ENCODE data around the gene NMRK1. TPM values are rescaled to one million over a fixed set of nuclear protein-coding genes. Genes with fewer than 3 reads are reported as not detected.

Gene NMRK1
- total and polyA plus RNA-seq, 8 donors, result 1.2 to 73.3 (median 19.3) TPM

DNA sequence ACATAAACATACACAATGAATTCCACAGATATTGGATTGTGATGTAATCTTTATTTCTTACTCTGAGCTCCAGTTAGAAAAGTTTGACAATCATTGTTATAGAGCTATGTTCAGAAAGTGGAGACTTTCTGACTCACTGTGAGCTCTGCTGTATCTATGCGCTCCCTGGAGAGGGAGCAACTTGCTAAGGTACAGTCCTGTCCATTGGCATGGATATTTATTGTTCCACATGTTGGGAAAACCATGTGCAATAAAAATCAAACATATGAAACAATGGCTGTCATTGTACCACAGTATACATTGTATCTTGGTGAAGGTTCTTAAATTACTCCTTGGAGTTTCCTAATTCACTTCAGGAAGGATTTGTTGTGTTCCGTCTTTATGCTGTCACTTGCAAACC lies 26.8 kb downstream of the NMRK1 start:
- 92 to 95% (median 93%) methylated on average over 2 of the region's 2 CpGs for WGBS, 5 donors
- peaks cover 0 to 1% (median 0%) of the 10 kb centered on the region in 4 donors for H3K9me3 ChIP-seq
- intact Hi-C loops (cut with DNase I; ENCODE audit: low total_unique reads), result no loop called here
- peaks cover 0 to 9% (median 3%) of the 10 kb centered on the region in 4 donors for H3K4me1 ChIP-seq
- H3K27ac ChIP-seq, result no peak overlapping the region
- no peak overlapping the region for H3K4me3 ChIP-seq
- TF ChIP-seq, protein P1, sequence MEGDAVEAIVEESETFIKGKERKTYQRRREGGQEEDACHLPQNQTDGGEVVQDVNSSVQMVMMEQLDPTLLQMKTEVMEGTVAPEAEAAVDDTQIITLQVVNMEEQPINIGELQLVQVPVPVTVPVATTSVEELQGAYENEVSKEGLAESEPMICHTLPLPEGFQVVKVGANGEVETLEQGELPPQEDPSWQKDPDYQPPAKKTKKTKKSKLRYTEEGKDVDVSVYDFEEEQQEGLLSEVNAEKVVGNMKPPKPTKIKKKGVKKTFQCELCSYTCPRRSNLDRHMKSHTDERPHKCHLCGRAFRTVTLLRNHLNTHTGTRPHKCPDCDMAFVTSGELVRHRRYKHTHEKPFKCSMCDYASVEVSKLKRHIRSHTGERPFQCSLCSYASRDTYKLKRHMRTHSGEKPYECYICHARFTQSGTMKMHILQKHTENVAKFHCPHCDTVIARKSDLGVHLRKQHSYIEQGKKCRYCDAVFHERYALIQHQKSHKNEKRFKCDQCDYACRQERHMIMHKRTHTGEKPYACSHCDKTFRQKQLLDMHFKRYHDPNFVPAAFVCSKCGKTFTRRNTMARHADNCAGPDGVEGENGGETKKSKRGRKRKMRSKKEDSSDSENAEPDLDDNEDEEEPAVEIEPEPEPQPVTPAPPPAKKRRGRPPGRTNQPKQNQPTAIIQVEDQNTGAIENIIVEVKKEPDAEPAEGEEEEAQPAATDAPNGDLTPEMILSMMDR (IDR thresholded peaks at IDR 0.05), result no peak
- no peak for TF ChIP-seq POLR2AphosphoS5 (IDR thresholded peaks at IDR 0.05)
- TF ChIP-seq POLR2A (IDR thresholded peaks at IDR 0.05), result no peak
- TF ChIP-seq EP300 (IDR thresholded peaks at IDR 0.05), result no peak
- no peaks in the 10 kb centered on the region for H3K27me3 ChIP-seq
- H3K36me3 ChIP-seq, result peaks cover 5 to 43% (median 34%) of the 10 kb centered on the region in 4 donors
- DNase-seq, result no peak

DNA sequence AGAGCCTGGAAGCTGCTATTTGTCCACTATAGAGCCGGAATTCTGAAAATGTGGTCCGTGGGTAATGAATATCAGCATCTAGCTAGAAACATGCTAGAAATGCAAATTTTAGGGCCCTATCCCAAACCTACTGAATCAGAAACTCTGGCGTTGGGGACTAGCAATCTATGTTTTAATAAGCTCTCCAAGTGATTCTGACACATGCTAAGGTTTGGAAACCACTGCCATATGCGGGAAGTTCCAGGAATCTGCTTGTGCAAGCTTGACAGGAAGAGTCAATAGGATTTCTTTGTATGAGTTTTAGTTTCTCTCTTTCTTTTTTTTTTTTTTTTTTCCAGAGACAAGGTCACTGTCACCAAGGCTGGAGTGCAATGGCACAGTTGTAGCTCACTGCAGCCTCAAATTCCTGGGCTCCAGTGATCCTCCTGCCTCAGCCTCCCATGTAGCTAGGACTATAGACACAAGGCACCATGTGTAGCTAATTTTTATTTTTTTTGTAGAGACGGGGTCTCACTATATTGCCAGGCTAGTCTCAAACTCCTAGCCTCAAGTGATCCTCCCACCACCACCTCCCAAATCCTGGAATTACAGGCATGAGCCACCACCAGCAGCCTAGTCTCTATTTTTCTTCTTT lies 33.5 kb downstream of the NMRK1 start:
- intact Hi-C loops (cut with DNase I; ENCODE audit: low total_unique reads), result no loop called here
- DNase-seq, result no peak
- H3K9me3 ChIP-seq, result peaks cover 0 to 6% (median 0%) of the 10 kb centered on the region in 4 donors
- H3K27me3 ChIP-seq, result no peaks in the 10 kb centered on the region
- 84 to 88% (median 87%) methylated on average over 5 of the region's 5 CpGs for WGBS, 5 donors
- no peaks in the 10 kb centered on the region for H3K36me3 ChIP-seq
- H3K4me3 ChIP-seq, result no peak overlapping the region
- no peak overlapping the region for H3K27ac ChIP-seq
- TF ChIP-seq POLR2AphosphoS5 (IDR thresholded peaks at IDR 0.05), result no peak
- TF ChIP-seq EP300 (IDR thresholded peaks at IDR 0.05), result no peak
- TF ChIP-seq, protein P1 (IDR thresholded peaks at IDR 0.05), result no peak
- TF ChIP-seq POLR2A (IDR thresholded peaks at IDR 0.05), result no peak
- H3K4me1 ChIP-seq, result no peaks in the 10 kb centered on the region

DNA sequence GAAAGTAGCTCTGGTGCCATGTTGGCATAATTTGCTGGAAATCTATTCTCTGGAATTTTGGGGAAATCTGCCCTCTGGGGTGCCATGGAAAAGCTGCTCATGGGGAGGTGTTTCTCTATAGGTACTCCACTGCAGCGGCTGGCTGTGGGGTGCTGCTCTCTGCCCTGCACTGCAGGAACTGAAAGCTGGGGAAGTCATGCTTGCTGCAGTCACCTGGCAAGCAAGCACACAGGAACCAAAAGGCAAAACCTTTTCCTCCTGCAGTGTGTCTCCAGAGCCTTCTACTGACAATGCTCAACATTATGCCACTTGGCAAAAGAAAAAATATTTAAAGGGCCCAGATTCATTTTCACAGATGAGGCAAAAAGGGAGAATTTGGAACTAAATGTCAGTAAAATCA lies 34.1 kb downstream of the NMRK1 start:
- Histone ChIP-seq H3K4me1 (no peaks in the 10 kb centered on the region), H3K27me3 (no peaks in the 10 kb centered on the region), H3K27ac (no peak overlapping the region), H3K4me3 (no peak overlapping the region), H3K36me3 (no peaks in the 10 kb centered on the region), H3K9me3 (peaks cover 0 to 6% (median 0%) of the 10 kb centered on the region in 4 donors)
- no peak for DNase-seq
- WGBS, 5 donors, result 77 to 96% (median 81%) methylated on average over 1 of the region's 1 CpG
- TF ChIP-seq POLR2AphosphoS5 (IDR thresholded peaks at IDR 0.05) (no peak), POLR2A (IDR thresholded peaks at IDR 0.05) (no peak)
- intact Hi-C loops (cut with DNase I; ENCODE audit: low total_unique reads), result no loop called here

DNA sequence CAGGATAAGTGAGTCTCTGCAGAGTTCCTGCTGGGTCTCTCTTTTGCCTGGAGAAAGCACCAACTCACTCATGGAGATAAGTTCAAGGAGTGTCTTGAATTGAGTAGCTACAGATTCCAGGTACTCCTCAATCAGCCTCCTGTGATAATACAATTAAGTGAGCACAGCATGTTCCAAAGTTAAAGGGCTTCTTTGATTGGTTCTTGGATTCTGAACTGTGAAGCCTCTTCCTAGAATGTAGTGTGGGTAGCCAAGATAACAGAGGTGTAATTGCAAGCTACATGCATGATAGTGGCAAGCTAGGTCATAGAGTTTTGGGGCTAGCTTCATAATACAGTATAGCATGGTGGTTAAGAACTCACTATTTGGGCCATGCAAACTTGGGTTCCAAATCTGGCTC lies 36.7 kb downstream of the NMRK1 start:
- no peak for DNase-seq
- intact Hi-C loops (cut with DNase I; ENCODE audit: low total_unique reads), result no loop called here
- TF ChIP-seq, protein P1 (IDR thresholded peaks at IDR 0.05), result no peak
- TF ChIP-seq EP300 (IDR thresholded peaks at IDR 0.05) (no peak), POLR2A (IDR thresholded peaks at IDR 0.05) (no peak), POLR2AphosphoS5 (IDR thresholded peaks at IDR 0.05) (no peak)
- Histone ChIP-seq H3K27me3 (no peaks in the 10 kb centered on the region), H3K36me3 (no peaks in the 10 kb centered on the region), H3K4me3 (no peak overlapping the region), H3K4me1 (no peaks in the 10 kb centered on the region), H3K9me3 (peaks cover 0 to 6% (median 0%) of the 10 kb centered on the region in 4 donors), H3K27ac (no peak overlapping the region)

DNA sequence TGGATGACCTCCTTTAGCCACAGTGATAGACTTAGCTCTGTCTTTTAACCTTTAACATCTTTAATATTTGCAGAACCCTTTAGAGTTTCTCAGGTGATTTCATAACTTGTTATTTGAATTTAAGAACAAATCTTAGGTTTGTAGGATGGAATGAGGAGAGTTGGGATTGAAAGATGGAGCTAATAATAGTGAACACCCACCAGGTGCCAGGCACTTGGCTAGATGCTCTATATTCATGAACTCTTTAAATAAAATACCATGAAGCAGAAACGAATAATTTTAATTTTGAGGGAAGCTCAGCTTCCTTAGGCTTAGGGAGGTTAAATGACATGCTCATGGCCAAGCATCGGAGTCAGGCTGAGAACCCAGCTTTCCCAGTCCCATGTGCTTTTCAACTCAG lies 40.4 kb downstream of the NMRK1 start:
- no peaks in the 10 kb centered on the region for H3K27me3 ChIP-seq
- no peaks in the 10 kb centered on the region for H3K4me1 ChIP-seq
- TF ChIP-seq POLR2A (IDR thresholded peaks at IDR 0.05) (no peak), EP300 (IDR thresholded peaks at IDR 0.05) (no peak), POLR2AphosphoS5 (IDR thresholded peaks at IDR 0.05) (no peak)
- TF ChIP-seq, protein P1 (IDR thresholded peaks at IDR 0.05), result no peak
- DNase-seq, result no peak
- intact Hi-C loops (cut with DNase I; ENCODE audit: low total_unique reads), result no loop called here
- 48 to 50% (median 50%) methylated on average over 2 of the region's 2 CpGs for WGBS, 5 donors
- no peak overlapping the region for H3K4me3 ChIP-seq
- no peaks in the 10 kb centered on the region for H3K36me3 ChIP-seq
- no peak overlapping the region for H3K27ac ChIP-seq
- H3K9me3 ChIP-seq, result no peaks in the 10 kb centered on the region

Data from stomach (tissue), 9 donors.